HG03139 (cell line): ENCODE results near the gene FOXJ3.
"Not testable (repeated sequence)": the region's sequence is repeated elsewhere in the genome, so short reads cannot be mapped to it uniquely, and the experiment has no call there.

ENCODE experiments used
- ATAC-seq: cut with Tn5 transposase; IDR thresholded peaks from one replicate; pipeline ENCODE4 v1.9.1; 2021; ENCODE audit not compliant: unreplicated experiment

Gene FOXJ3

GRCh38 chr1:42259059-42259738, 75.8 kb downstream of the FOXJ3 start:
- no peak for ATAC-seq

GRCh38 chr1:42258218-42258617, 76.8 kb downstream of the FOXJ3 start:
- ATAC-seq: no peak

DNA sequence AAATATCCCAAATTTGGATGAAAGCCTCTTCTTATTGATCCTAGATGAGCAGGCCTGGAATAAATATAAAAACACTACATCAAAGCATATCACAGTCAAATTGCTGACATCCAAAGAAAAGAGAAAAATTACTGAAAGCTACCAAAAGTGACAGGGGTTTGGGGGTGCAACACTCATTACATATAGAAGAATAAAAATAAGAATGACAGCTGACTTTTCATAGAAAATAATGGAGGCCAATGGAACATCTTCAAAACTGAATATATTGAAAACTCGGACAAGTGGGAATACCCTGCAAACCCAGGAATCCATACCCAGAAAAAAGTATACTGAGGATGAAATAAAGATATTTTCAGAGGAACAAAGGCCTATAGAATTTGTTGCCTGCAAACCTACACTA, 84.0 kb downstream of the FOXJ3 start:
- no peak for ATAC-seq

GRCh38 chr1:42250164-42250563, 84.9 kb downstream of the FOXJ3 start:
- ATAC-seq: no peak

GRCh38 chr1:42240966-42241755, 93.9 kb downstream of the FOXJ3 start:
- ATAC-seq: no peak

GRCh38 chr1:42239555-42239954, 95.5 kb downstream of the FOXJ3 start:
- ATAC-seq: no peak

DNA sequence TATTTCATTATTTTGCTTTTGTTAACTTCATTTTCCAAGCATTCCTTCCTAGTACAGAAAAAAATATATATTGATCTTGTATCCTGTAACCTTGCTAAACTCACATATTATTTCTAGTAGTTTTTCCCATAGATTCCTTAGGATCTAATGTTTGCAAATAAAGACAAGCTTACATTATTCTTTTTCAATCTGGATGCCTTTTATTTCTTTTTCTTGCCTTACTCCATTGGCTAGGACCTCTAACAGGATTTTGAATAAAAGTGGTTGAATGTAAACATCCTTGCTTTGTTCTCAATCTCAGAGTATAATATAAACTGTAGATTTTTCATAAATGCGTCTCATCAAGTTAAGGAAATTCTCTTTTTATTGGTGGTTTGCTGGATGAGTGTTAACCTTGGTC, 96.0 kb downstream of the FOXJ3 start:
- ATAC-seq: no peak

GRCh38 chr1:42231253-42231652, 103.8 kb downstream of the FOXJ3 start:
- ATAC-seq: no peak

DNA sequence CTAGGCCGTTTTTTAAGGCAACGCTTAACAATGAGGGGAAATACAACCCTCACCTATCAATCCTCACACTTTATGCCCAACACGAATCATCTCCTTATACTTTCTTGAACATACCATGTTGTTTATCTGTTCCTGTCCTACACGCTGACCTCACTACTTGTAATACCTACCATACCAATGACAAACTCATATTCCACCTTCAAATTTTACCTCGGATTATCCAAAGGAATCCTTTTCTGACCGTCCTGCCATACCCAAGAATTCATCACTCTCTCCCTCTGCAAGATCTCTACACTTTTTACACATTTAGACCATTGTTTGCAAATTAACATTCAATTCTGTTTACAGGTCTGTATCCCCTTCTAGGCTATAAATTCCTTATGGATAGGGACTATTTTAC, 106.1 kb downstream of the FOXJ3 start:
- ATAC-seq: no peak

GRCh38 chr1:42223036-42223435, 112.0 kb downstream of the FOXJ3 start:
- ATAC-seq: no peak

- no peak for ATAC-seq
Measured at GRCh38 chr1:42221952-42222606, 113.0 kb downstream of the FOXJ3 start.

DNA sequence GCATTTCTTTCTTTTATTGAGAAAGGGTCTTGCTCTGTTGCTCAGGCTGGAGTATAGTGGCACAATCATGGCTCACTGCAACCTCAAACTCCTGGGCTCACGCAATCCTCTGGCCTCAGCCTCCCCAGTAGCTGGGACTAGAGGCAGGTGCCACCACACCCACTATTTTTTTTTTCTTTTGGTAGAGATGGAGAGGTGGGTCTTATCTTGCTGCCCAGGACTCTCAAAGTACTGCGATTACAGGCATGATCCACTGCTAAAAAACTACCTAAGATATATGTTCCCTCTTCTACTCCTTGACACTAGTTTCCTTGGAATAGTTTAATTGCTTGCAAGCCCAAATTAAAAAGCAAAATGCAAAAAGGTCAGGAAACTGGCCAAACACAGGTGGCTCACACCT, 113.6 kb downstream of the FOXJ3 start:
- no peak for ATAC-seq

- ATAC-seq: no peak
Measured at GRCh38 chr1:42219627-42220026, 115.4 kb downstream of the FOXJ3 start.

GRCh38 chr1:42214447-42214871, 120.6 kb downstream of the FOXJ3 start:
- ATAC-seq: no peak

GRCh38 chr1:42211224-42211623, 123.8 kb downstream of the FOXJ3 start:
- no peak for ATAC-seq

GRCh38 chr1:42210421-42211133, 124.5 kb downstream of the FOXJ3 start:
- ATAC-seq: no peak

GRCh38 chr1:42209526-42210251, 125.3 kb downstream of the FOXJ3 start:
- no peak for ATAC-seq

- ATAC-seq: not testable (repeated sequence)
Measured at GRCh38 chr1:42206930-42207329, 128.1 kb downstream of the FOXJ3 start.

DNA sequence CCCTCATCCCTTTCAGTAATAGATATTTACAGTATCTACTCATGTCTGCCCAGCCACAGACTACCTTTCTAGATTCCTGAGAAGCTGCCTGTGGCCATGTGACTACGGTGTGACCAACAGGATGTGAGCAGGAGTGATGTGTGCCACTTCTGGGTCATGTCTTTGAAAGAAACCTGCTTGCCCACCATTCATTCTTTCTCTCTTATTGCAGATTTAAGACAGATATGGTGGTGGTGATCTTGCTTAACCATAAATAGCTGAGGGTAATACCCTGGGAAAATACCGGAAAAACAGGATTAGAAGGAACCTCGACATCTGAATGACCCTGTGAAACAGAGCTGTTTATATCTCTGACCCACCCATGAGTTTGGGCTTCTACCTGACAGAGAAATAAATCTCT, 128.9 kb downstream of the FOXJ3 start:
- ATAC-seq: no peak

GRCh38 chr1:42201986-42202385, 133.0 kb downstream of the FOXJ3 start:
- ATAC-seq: no peak

- no peak for ATAC-seq
Measured at GRCh38 chr1:42198251-42198650, 136.8 kb downstream of the FOXJ3 start.
